H1 (cell line): ENCODE results near the gene PNMA3. TPM values are rescaled to one million over a fixed set of nuclear protein-coding genes. Genes with fewer than 3 reads are reported as not detected.

ENCODE experiments used
- CTCF ChIA-PET: fragments of 300-600 bp; sonication (Branson Sonifier 250); formaldehyde crosslinking; loops from one replicate; lab custom pipeline; 2021; ENCODE audit not compliant: partially characterized antibody; lab: Charles Lee
- POLR2A ChIA-PET: fragments of 300-600 bp; sonication (Branson Sonifier 250); formaldehyde crosslinking; loops from one replicate; lab custom pipeline; 2021; ENCODE audit warnings: inconsistent platforms; ENCODE audit not compliant: partially characterized antibody; lab: Charles Lee
- DNase-seq, 2 experiments: peaks; one replicate each; pipeline versions ENCODE4 v3.0.0 to v3.0.0-alpha.2; 2010 to 2022; ENCODE audit warnings: low spot score in 2 of 2, low read depth in 1 of 2, mixed read lengths in 1 of 2
- FAIRE-seq: peaks from 2 replicates; lab custom pipeline; 2011; peaks lifted over from hg19 to GRCh38; lab: Jason Lieb, UNC
- H2AFZ ChIP-seq: 2 replicates; pipeline ENCODE4 v1.8.1; 2012; ENCODE audit warnings: low read length, inconsistent platforms
- H2AK5ac ChIP-seq: 2 replicates; pipeline ENCODE4 v1.6.1; 2013; ENCODE audit warnings: low read depth, low read length
- H2BK120ac ChIP-seq: replicated peaks from 2 replicates; pipeline ENCODE3; 2013; ENCODE audit warnings: low read depth, low read length, inconsistent platforms
- H2BK12ac ChIP-seq: 2 replicates; pipeline ENCODE4 v1.6.1; 2013; ENCODE audit warnings: low read depth, low read length
- H2BK15ac ChIP-seq: 2 replicates; pipeline ENCODE4 v1.6.1; 2013; ENCODE audit warnings: low read length
- H2BK20ac ChIP-seq: 2 replicates; pipeline ENCODE4 v1.6.1; 2013; ENCODE audit warnings: low read length
- H2BK5ac ChIP-seq: 2 replicates; pipeline ENCODE4 v1.6.1; 2013; ENCODE audit warnings: low read depth, low read length
- H3K14ac ChIP-seq: 2 replicates; pipeline ENCODE4 v1.6.1; 2013; ENCODE audit warnings: inconsistent platforms; ENCODE audit not compliant: insufficient read length
- H3K18ac ChIP-seq: 2 replicates; pipeline ENCODE4 v1.6.1; 2013; ENCODE audit warnings: low read length; ENCODE audit errors: extremely low read depth
- H3K23ac ChIP-seq: 2 replicates; pipeline ENCODE4 v1.6.1; 2013; ENCODE audit warnings: inconsistent platforms; ENCODE audit not compliant: insufficient read length
- H3K23me2 ChIP-seq: 2 replicates; pipeline ENCODE4 v1.6.1; 2013; ENCODE audit warnings: low read depth, low read length
- H3K27ac ChIP-seq: 2 replicates; pipeline ENCODE4 v1.6.1; 2011; ENCODE audit warnings: low read depth, low read length, inconsistent platforms
- H3K27me3 ChIP-seq, 4 experiments: replicated peaks in 1 of 4; 1 replicate in 1 of 4; 2 replicates in 3 of 4; pipeline versions ENCODE4 v1.6.1 to v1.8.1; 2011 to 2013; ENCODE audit warnings: low read length in 3 of 4, mild to moderate bottlenecking in 3 of 4, inconsistent platforms in 2 of 4, mixed read lengths in 2 of 4, moderate library complexity in 1 of 4; ENCODE audit not compliant: control insufficient read depth in 3 of 4, insufficient read depth in 3 of 4; ENCODE audit errors: extremely low read depth in 1 of 4
- H3K36me3 ChIP-seq, 4 experiments: 2 replicates each; pipeline versions ENCODE4 v1.6.1 to v1.8.1; 2011 to 2013; ENCODE audit warnings: mild to moderate bottlenecking in 4 of 4, low read length in 3 of 4, moderate library complexity in 2 of 4, control low read depth in 1 of 4, inconsistent platforms in 1 of 4; ENCODE audit not compliant: insufficient read depth in 4 of 4, control insufficient read depth in 2 of 4
- H3K4ac ChIP-seq: replicated peaks from 2 replicates; pipeline ENCODE3; 2013; ENCODE audit warnings: low read length, low read depth, mixed read lengths, inconsistent platforms; ENCODE audit not compliant: insufficient read length
- H3K4me1 ChIP-seq, 4 experiments: replicated peaks in 1 of 4; 1 replicate in 1 of 4; 2 replicates in 3 of 4; pipeline versions ENCODE4 v1.6.1 to v1.8.1; 2011 to 2013; ENCODE audit warnings: low read length in 3 of 4, inconsistent platforms in 2 of 4, mixed read lengths in 1 of 4; ENCODE audit not compliant: insufficient read depth in 4 of 4, control insufficient read depth in 3 of 4
- H3K4me2 ChIP-seq, 2 experiments: 2 replicates each; pipeline versions ENCODE4 v1.6.1 to v1.8.1; 2011 to 2013; ENCODE audit warnings: low read depth in 2 of 2, low read length in 2 of 2, control low read depth in 1 of 2, inconsistent platforms in 1 of 2, mild to moderate bottlenecking in 1 of 2; ENCODE audit not compliant: insufficient read depth in 1 of 2
- H3K4me3 ChIP-seq, 4 experiments: fragments of 200-600, 300-600 bp in 1 of 4; sonication (generic), shearing (Covaris generic), sonication (Bioruptor Twin) in 1 of 4; 2 replicates each; pipeline versions ENCODE4 v1.5.1 to v1.8.1; 2011 to 2016; ENCODE audit warnings: low read length in 4 of 4, low read depth in 3 of 4, control low read depth in 2 of 4, inconsistent platforms in 2 of 4, mild to moderate bottlenecking in 2 of 4, mixed read lengths in 1 of 4, moderate library complexity in 1 of 4; ENCODE audit not compliant: insufficient read depth in 2 of 4; ENCODE audit errors: extremely low read depth in 1 of 4
- H3K56ac ChIP-seq: replicated peaks from 2 replicates; pipeline ENCODE3; 2013; ENCODE audit warnings: low read depth, mild to moderate bottlenecking, mixed read lengths, low read length, inconsistent platforms; ENCODE audit not compliant: insufficient read length
- H3K79me1 ChIP-seq: 2 replicates; pipeline ENCODE4 v1.6.1; 2013; ENCODE audit warnings: low read depth, low read length, control low read depth
- H3K79me2 ChIP-seq, 2 experiments: 2 replicates each; pipeline versions ENCODE4 v1.6.1 to v1.8.1; 2012 to 2013; ENCODE audit warnings: low read length in 2 of 2, mild to moderate bottlenecking in 2 of 2, inconsistent platforms in 1 of 2; ENCODE audit not compliant: insufficient read depth in 2 of 2, control insufficient read depth in 1 of 2
- H3K9ac ChIP-seq, 4 experiments: replicated peaks in 1 of 4; 1 replicate in 1 of 4; 2 replicates in 3 of 4; pipeline versions ENCODE4 v1.6.1 to v1.8.1; 2011 to 2013; ENCODE audit warnings: low read depth in 3 of 4, low read length in 3 of 4, control low read depth in 2 of 4, mild to moderate bottlenecking in 2 of 4, moderate library complexity in 2 of 4, inconsistent platforms in 1 of 4; ENCODE audit errors: extremely low read depth in 1 of 4
- H3K9me3 ChIP-seq, 2 experiments: 2 replicates each; pipeline versions ENCODE4 v1.6.1 to v1.8.1; 2012 to 2013; ENCODE audit warnings: mild to moderate bottlenecking in 2 of 2, moderate library complexity in 2 of 2, control low read depth in 1 of 2, inconsistent platforms in 1 of 2, low read depth in 1 of 2, low read length in 1 of 2, mixed read lengths in 1 of 2; ENCODE audit not compliant: insufficient read depth in 2 of 2
- H4K20me1 ChIP-seq, 2 experiments: replicated peaks in 1 of 2; 2 replicates each; pipeline versions ENCODE3 to v1.8.1; 2011 to 2013; ENCODE audit warnings: inconsistent platforms in 2 of 2, low read length in 2 of 2, mild to moderate bottlenecking in 1 of 2; ENCODE audit not compliant: insufficient read depth in 2 of 2, control insufficient read depth in 1 of 2
- H4K5ac ChIP-seq: 2 replicates; pipeline ENCODE4 v1.6.1; 2013; ENCODE audit warnings: low read length, low read depth, mixed read lengths, inconsistent platforms; ENCODE audit not compliant: insufficient read length
- H4K8ac ChIP-seq: 2 replicates; pipeline ENCODE4 v1.8.0; 2013; ENCODE audit warnings: mild to moderate bottlenecking, moderate library complexity, low read length, inconsistent platforms; ENCODE audit not compliant: insufficient read depth; ENCODE audit errors: extremely low read depth
- H4K91ac ChIP-seq: replicated peaks from 2 replicates; pipeline ENCODE3; 2013; ENCODE audit warnings: low read length, mixed read lengths, inconsistent platforms; ENCODE audit not compliant: insufficient read length
- TCF12 ChIP-seq: IDR thresholded peaks from 2 replicates; pipeline ENCODE4 v1.6.1; 2011; ENCODE audit warnings: low read depth, mild to moderate bottlenecking, low read length
- WGBS, 2 experiments: shearing (Covaris generic) in 1 of 2; methylation state at CpG; one replicate each; pipeline versions ENCODE4 v1.1.6 to v1.1.7; 2013 to 2015; ENCODE audit warnings: low lambda C conversion rate in 2 of 2, mixed read lengths in 2 of 2, inconsistent platforms in 1 of 2, low coverage in 1 of 2, missing lambda C conversion rate in 1 of 2; ENCODE audit not compliant: insufficient replicate concordance in 2 of 2, insufficient coverage in 1 of 2, insufficient read length in 1 of 2; ENCODE audit errors: extremely low coverage in 1 of 2, missing lambda C conversion rate in 1 of 2; 5-methylcytosine and 5-hydroxymethylcytosine counted together
- polyA plus RNA-seq, 7 experiments: library from polyadenylated mRNA; depleted of rRNA in 3 of 7; stranded (reverse) in 5 of 7; unstranded in 2 of 7; fragments of >200 nt in 5 of 7; fragments of 200-250 nt in 2 of 7; gene quantifications; 1 replicate in 5 of 7; 2 replicates in 1 of 7; 4 replicates in 1 of 7; pipeline versions ENCODE4 v1.2.1 to v1.2.3, GENCODE V29; 2011 to 2013; ENCODE audit warnings: missing spikeins in 2 of 7, mixed read lengths in 2 of 7
- total RNA-seq: library from RNA; stranded (reverse); fragmentation: NEBNext Ultra II Directional; extraction: Animal tissue kit (Norgen Biotek cat#: 25700); gene quantifications from 2 replicates; pipeline ENCODE4 v1.2.1, GENCODE V29; 2021

PNMA3 gene
- total and polyA plus RNA-seq, 2 of the 8 experiments (the other 6 are each of a cell fraction or from before 2014, with no cell fraction given), result 3.3 to 6.9 TPM

- Histone ChIP-seq H2AFZ (no peak overlapping the region), H3K14ac (no peak overlapping the region), H4K5ac (no peak overlapping the region), H3K4me2 (no peak overlapping the region), H2BK5ac (no peak overlapping the region), H2BK12ac (no peak overlapping the region), H3K9ac (no peak overlapping the region), H4K20me1 (peaks cover 0 to 1% of the 10 kb centered on the region in 2 experiments), H3K4ac (no peak overlapping the region), H3K79me2 (no peaks in the 10 kb centered on the region), H3K79me1 (no peaks in the 10 kb centered on the region), H3K4me1 (peaks cover 0 to 5% (median 2%) of the 10 kb centered on the region in 4 experiments; a peak in 4 of 7 replicates), H4K91ac (no peak overlapping the region), H2BK120ac (no peak overlapping the region), H3K56ac (no peak overlapping the region), H3K9me3 (no peaks in the 10 kb centered on the region), H3K27ac (no peak overlapping the region), H2BK20ac (no peak overlapping the region), H3K27me3 (peaks cover 2 to 16% (median 11%) of the 10 kb centered on the region in 4 experiments; a peak in 6 of 7 replicates), H3K4me3 (no peak overlapping the region), H3K23me2 (no peaks in the 10 kb centered on the region; the same call in 1 of the 2 replicates), H3K18ac (no peak overlapping the region), H2BK15ac (no peak overlapping the region), H4K8ac (no peak overlapping the region), H2AK5ac (no peak overlapping the region), H3K23ac (no peak overlapping the region), H3K36me3 (no peaks in the 10 kb centered on the region)
- POLR2A ChIA-PET, result no interaction called here
- FAIRE-seq (no peak), DNase-seq (no peak)
- no peak for TF ChIP-seq TCF12
- 89% methylated on average over 13 of the region's 18 CpGs; no CpG with 5 or more reads in 1 of the 2 experiments for WGBS, 2 experiments
- CTCF ChIA-PET, result no interaction called here
Observed at GRCh38 chrX:153059191-153060094, 3.2 kb downstream of the PNMA3 start.
